HEK293T (cell line): ENCODE measurements around the gene TMCC3.

Experiments
- CTCF ChIA-PET: fragments of 350-600 bp; formaldehyde crosslinking; extraction: SDS; loops from one replicate; lab custom pipeline; 2021; ENCODE audit warnings: antibody characterized with exemption, inconsistent platforms; lab: Yijun Ruan, JAX
- POLR2A ChIA-PET: fragments of 350-600 bp; formaldehyde crosslinking; extraction: SDS; loops from one replicate; lab custom pipeline; 2020; ENCODE audit warnings: antibody characterized with exemption, inconsistent platforms; lab: Yijun Ruan, JAX
- DNase-seq: peaks from one replicate; pipeline ENCODE4 v3.0.0; 2012; ENCODE audit warnings: mixed read lengths; ENCODE audit errors: extremely low spot score
- ARNT ChIP-seq: fragments of 450-650 bp; IDR thresholded peaks from 2 replicates; pipeline ENCODE4 v1.6.1; 2017; ENCODE audit warnings: mild to moderate bottlenecking
- BHLHE40 ChIP-seq: fragments of 450-650 bp; IDR thresholded peaks from 2 replicates; pipeline ENCODE4 v1.6.1; 2016; ENCODE audit warnings: mild to moderate bottlenecking, moderate library complexity, borderline replicate concordance
- CTBP1 ChIP-seq: fragments of 450-650 bp; IDR thresholded peaks from 2 replicates; pipeline ENCODE4 v1.6.1; 2016; ENCODE audit warnings: borderline replicate concordance
- ELF4 ChIP-seq: fragments of 450-650 bp; IDR thresholded peaks from 2 replicates; pipeline ENCODE4 v1.6.1; 2017; ENCODE audit warnings: antibody characterized with exemption
- FOXA1 ChIP-seq: fragments of 450-650 bp; IDR thresholded peaks from 2 replicates; pipeline ENCODE4 v1.6.1; 2016; ENCODE audit warnings: mild to moderate bottlenecking
- FOXK2 ChIP-seq: fragments of 450-650 bp; IDR thresholded peaks from 2 replicates; pipeline ENCODE4 v1.6.1; 2016; ENCODE audit warnings: mild to moderate bottlenecking
- FOXM1 ChIP-seq: fragments of 450-650 bp; IDR thresholded peaks from 2 replicates; pipeline ENCODE4 v1.6.1; 2017; ENCODE audit warnings: mild to moderate bottlenecking, borderline replicate concordance
- HDGF ChIP-seq: fragments of 450-650 bp; IDR thresholded peaks from 2 replicates; pipeline ENCODE4 v1.6.1; 2017; ENCODE audit warnings: antibody characterized with exemption, borderline replicate concordance
- L3MBTL2 ChIP-seq: fragments of 450-650 bp; conservative IDR thresholded peaks from 2 replicates; pipeline ENCODE4 v1.6.1; 2016; ENCODE audit warnings: mild to moderate bottlenecking
- LEF1 ChIP-seq: fragments of 450-650 bp; IDR thresholded peaks from 2 replicates; pipeline ENCODE4 v1.6.1; 2017; ENCODE audit warnings: mild to moderate bottlenecking, borderline replicate concordance
- NFRKB ChIP-seq: fragments of 450-650 bp; IDR thresholded peaks from 2 replicates; pipeline ENCODE4 v1.6.1; 2016; ENCODE audit warnings: mild to moderate bottlenecking, moderate library complexity
- PKNOX1 ChIP-seq: fragments of 450-650 bp; IDR thresholded peaks from 2 replicates; pipeline ENCODE4 v1.6.1; 2016
- SP1 ChIP-seq: fragments of 450-650 bp; IDR thresholded peaks from 2 replicates; pipeline ENCODE4 v1.6.1; 2017
- SUZ12 ChIP-seq: fragments of 450-650 bp; IDR thresholded peaks from 2 replicates; pipeline ENCODE4 v1.6.1; 2016; ENCODE audit warnings: mild to moderate bottlenecking
- TARDBP ChIP-seq: fragments of 450-650 bp; IDR thresholded peaks from 2 replicates; pipeline ENCODE4 v1.6.1; 2016
- ZNF384 ChIP-seq: fragments of 450-650 bp; IDR thresholded peaks from 2 replicates; pipeline ENCODE4 v1.6.1; 2016

TMCC3 gene

GRCh38 chr12:94587266-94588241 is 62.8 kb downstream of the TMCC3 start:
- ChIA-PET CTCF (no interaction called here), POLR2A (no interaction called here)
- TF ChIP-seq ELF4 (no peak), FOXK2 (no peak), PKNOX1 (no peak), FOXM1 (no peak), ARNT (no peak), CTBP1 (no peak), NFRKB (no peak), HDGF (no peak), TARDBP (no peak), SUZ12 (no peak)
- DNase-seq = no peak

GRCh38 chr12:94586589-94587259 is 63.6 kb downstream of the TMCC3 start:
- ChIA-PET POLR2A (no interaction called here), CTCF (no interaction called here)
- no peak for DNase-seq
- TF ChIP-seq CTBP1 = no peak
- no peak for TF ChIP-seq BHLHE40
- no peak for TF ChIP-seq HDGF
- no peak for TF ChIP-seq LEF1

- POLR2A ChIA-PET = no interaction called here
- no peak for TF ChIP-seq ARNT
- no peak for TF ChIP-seq FOXK2
- TF ChIP-seq BHLHE40 = no peak
- TF ChIP-seq SUZ12 = no peak
- no peak for TF ChIP-seq CTBP1
- TF ChIP-seq NFRKB = no peak
- no peak for TF ChIP-seq FOXM1
- no peak for TF ChIP-seq PKNOX1
- TF ChIP-seq SP1 = no peak
- TF ChIP-seq ZNF384 = no peak
- no peak for TF ChIP-seq L3MBTL2
- no peak for TF ChIP-seq HDGF
- TF ChIP-seq LEF1 = no peak
- TF ChIP-seq TARDBP = no peak
- no peak for TF ChIP-seq FOXA1
- TF ChIP-seq ELF4 = no peak
- DNase-seq = no peak
- CTCF ChIA-PET = interaction anchor here (0.6 kb wide), 1 partner anchor 1372 kb away, joined by 3 read pairs; no protein-coding TSS in a partner anchor
Measured at GRCh38 chr12:94585626-94586025, 64.7 kb downstream of the TMCC3 start.

- TF ChIP-seq PKNOX1 (no peak), CTBP1 (no peak), ELF4 (no peak), BHLHE40 (no peak), FOXK2 (no peak), SP1 (no peak), ARNT (no peak), L3MBTL2 (no peak), LEF1 (no peak), TARDBP (no peak), FOXA1 (no peak), FOXM1 (no peak), NFRKB (no peak)
- ChIA-PET POLR2A (no interaction called here), CTCF (no interaction called here)
- no peak for DNase-seq
Measured at GRCh38 chr12:94584377-94584776, 66.0 kb downstream of the TMCC3 start.

GRCh38 chr12:94582591-94582990 is 67.8 kb downstream of the TMCC3 start:
- no peak for DNase-seq
- CTCF ChIA-PET = no interaction called here
- POLR2A ChIA-PET = no interaction called here
- no peak for TF ChIP-seq PKNOX1
- TF ChIP-seq ELF4 = no peak
- no peak for TF ChIP-seq FOXA1
- TF ChIP-seq HDGF = no peak
- TF ChIP-seq L3MBTL2 = no peak
- no peak for TF ChIP-seq ARNT
- no peak for TF ChIP-seq LEF1
- no peak for TF ChIP-seq SP1
- TF ChIP-seq SUZ12 = no peak
- TF ChIP-seq NFRKB = no peak
